Chondrocyte (in vitro differentiated cells): ENCODE measurements around the gene HPCAL4. TPM values are rescaled to one million over a fixed set of nuclear protein-coding genes. Genes with fewer than 3 reads are reported as not detected.

ENCODE experiments used
- DNase-seq: peaks from one replicate; pipeline ENCODE4 v3.0.0; 2021; ENCODE audit warnings: mixed read lengths, low spot score
- H3K27ac Mint-ChIP-seq: one replicate; pipeline ENCODE4 v1.8.0; 2021; ENCODE audit warnings: mild to moderate bottlenecking, moderate library complexity, mixed read lengths; ENCODE audit not compliant: unreplicated experiment
- H3K27me3 Mint-ChIP-seq: 2 replicates; pipeline ENCODE4 v1.8.0; 2021; ENCODE audit warnings: low read depth, mixed read lengths
- H3K36me3 Mint-ChIP-seq: 2 replicates; pipeline ENCODE4 v1.8.0; 2021; ENCODE audit warnings: low read depth, mixed read lengths
- H3K4me1 Mint-ChIP-seq: 2 replicates; pipeline ENCODE4 v1.8.0; 2021; ENCODE audit warnings: low read depth, mild to moderate bottlenecking, mixed read lengths
- H3K4me3 Mint-ChIP-seq: one replicate; pipeline ENCODE4 v1.8.0; 2021; ENCODE audit warnings: mild to moderate bottlenecking, moderate library complexity, mixed read lengths; ENCODE audit not compliant: unreplicated experiment
- H3K9me3 Mint-ChIP-seq: 2 replicates; pipeline ENCODE4 v1.8.0; 2021; ENCODE audit warnings: low read depth, mixed read lengths
- CTCF ChIP-seq: fragments of 200-600 bp; sonication (generic); IDR thresholded peaks from 2 replicates; pipeline ENCODE4 v1.5.0; 2021; ENCODE audit warnings: antibody characterized with exemption, mild to moderate bottlenecking, moderate library complexity
- total RNA-seq: library from RNA; stranded (reverse); gene quantifications from 3 replicates; pipeline ENCODE4 v1.2.1, GENCODE V29; 2021

The HPCAL4 gene
- total RNA-seq, 1 donor from 2014 or later, result not detected

- H3K36me3 Mint-ChIP-seq, result no peaks in the 10 kb centered on the region
- TF ChIP-seq CTCF, result no peak
- peaks cover 12% of the 10 kb centered on the region for H3K4me1 Mint-ChIP-seq
- H3K4me3 Mint-ChIP-seq, result no peak overlapping the region
- no peak for DNase-seq
- no peaks in the 10 kb centered on the region for H3K9me3 Mint-ChIP-seq
- H3K27me3 Mint-ChIP-seq, result peaks cover 69% of the 10 kb centered on the region
- no peak overlapping the region for H3K27ac Mint-ChIP-seq
These were observed 1.6 kb downstream of the HPCAL4 start for GRCh38 chr1:39689635-39690034.

GRCh38 chr1:39689214-39689613, 2.0 kb downstream of the HPCAL4 start:
- DNase-seq, result peak; percentile 36
- Mint-ChIP-seq H3K9me3 (no peaks in the 10 kb centered on the region), H3K27me3 (peaks cover 68% of the 10 kb centered on the region), H3K36me3 (no peaks in the 10 kb centered on the region), H3K4me1 (peaks cover 12% of the 10 kb centered on the region), H3K4me3 (no peak overlapping the region), H3K27ac (no peak overlapping the region)
- TF ChIP-seq CTCF, result no peak

- no peaks in the 10 kb centered on the region for H3K9me3 Mint-ChIP-seq
- H3K4me3 Mint-ChIP-seq, result no peak overlapping the region
- peak; percentile 22 for DNase-seq
These were observed 2.5 kb downstream of the HPCAL4 start for GRCh38 chr1:39688706-39689105.

GRCh38 chr1:39687243-39687642, 4.0 kb downstream of the HPCAL4 start:
- H3K9me3 Mint-ChIP-seq, result no peaks in the 10 kb centered on the region
- peak; percentile 18 for DNase-seq
- peaks cover 7% of the 10 kb centered on the region for H3K4me1 Mint-ChIP-seq
- H3K4me3 Mint-ChIP-seq, result no peak overlapping the region
- H3K36me3 Mint-ChIP-seq, result peaks cover 2% of the 10 kb centered on the region
- TF ChIP-seq CTCF, result no peak
- peaks cover 69% of the 10 kb centered on the region for H3K27me3 Mint-ChIP-seq
- no peak overlapping the region for H3K27ac Mint-ChIP-seq

More at GRCh38 chr1:39688706-39689105, 2.5 kb downstream of the HPCAL4 start:
- TF ChIP-seq CTCF, result no peak
- Mint-ChIP-seq H3K4me1 (peaks cover 12% of the 10 kb centered on the region), H3K36me3 (no peaks in the 10 kb centered on the region), H3K27me3 (peaks cover 65% of the 10 kb centered on the region), H3K27ac (no peak overlapping the region)

GRCh38 chr1:39685071-39685470, 6.2 kb downstream of the HPCAL4 start:
- Mint-ChIP-seq H3K4me3 (no peak overlapping the region), H3K4me1 (no peaks in the 10 kb centered on the region), H3K27me3 (peaks cover 71% of the 10 kb centered on the region), H3K36me3 (peaks cover 2% of the 10 kb centered on the region), H3K9me3 (no peaks in the 10 kb centered on the region), H3K27ac (no peak overlapping the region)
- DNase-seq, result peak; percentile 3
- TF ChIP-seq CTCF, result no peak
